Nephron (organoid): ENCODE results near the gene DCDC2C.

Experiments
- H3K27ac Mint-ChIP-seq, 3 experiments: 2 replicates each; pipeline ENCODE4 v1.8.0; 2020; ENCODE audit warnings: mixed read lengths in 3 of 3, mild to moderate bottlenecking in 2 of 3, moderate library complexity in 1 of 3
- H3K27me3 Mint-ChIP-seq: 2 replicates; pipeline ENCODE4 v1.8.0; 2021; ENCODE audit warnings: low read depth, mild to moderate bottlenecking, moderate library complexity, mixed read lengths
- H3K36me3 Mint-ChIP-seq: 2 replicates; pipeline ENCODE4 v1.8.0; 2020; ENCODE audit warnings: low read depth, mixed read lengths
- H3K4me1 Mint-ChIP-seq: 2 replicates; pipeline ENCODE4 v1.8.0; 2020; ENCODE audit warnings: mixed read lengths
- H3K4me3 Mint-ChIP-seq, 3 experiments: 2 replicates each; pipeline ENCODE4 v1.8.0; 2020; ENCODE audit warnings: mild to moderate bottlenecking in 3 of 3, mixed read lengths in 3 of 3, moderate library complexity in 2 of 3
- H3K9me3 Mint-ChIP-seq: 2 replicates; pipeline ENCODE4 v1.8.0; 2020; ENCODE audit warnings: mixed read lengths
- TF ChIP-seq, protein P1 (sequence below), 3 experiments: fragments of 200-600 bp; sonication (generic); IDR thresholded peaks; one replicate each; pipeline ENCODE4 v1.5.0; 2021; ENCODE audit warnings: antibody characterized with exemption in 3 of 3; ENCODE audit not compliant: unreplicated experiment in 3 of 3

The DCDC2C gene

DNA sequence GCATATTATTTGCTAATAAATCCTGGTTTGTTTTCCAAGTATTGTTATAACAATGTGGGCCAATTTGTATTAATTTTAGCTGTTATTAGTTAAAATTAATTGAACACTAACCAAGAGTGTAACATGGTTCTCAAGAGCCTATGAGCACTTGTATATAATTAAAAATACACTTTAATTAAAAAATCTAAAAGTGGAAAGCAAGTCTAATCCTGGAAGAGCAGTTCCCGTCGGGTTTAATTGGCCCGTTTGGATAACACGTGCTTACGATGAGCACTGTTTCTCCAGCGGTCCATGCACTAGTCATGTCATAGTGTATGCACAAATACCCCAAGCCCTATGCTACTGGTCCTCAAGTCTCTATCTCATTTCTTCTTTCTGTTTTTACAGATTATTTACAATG is 49.0 kb downstream of the DCDC2C start:
- H3K36me3 Mint-ChIP-seq = no peaks in the 10 kb centered on the region

DNA sequence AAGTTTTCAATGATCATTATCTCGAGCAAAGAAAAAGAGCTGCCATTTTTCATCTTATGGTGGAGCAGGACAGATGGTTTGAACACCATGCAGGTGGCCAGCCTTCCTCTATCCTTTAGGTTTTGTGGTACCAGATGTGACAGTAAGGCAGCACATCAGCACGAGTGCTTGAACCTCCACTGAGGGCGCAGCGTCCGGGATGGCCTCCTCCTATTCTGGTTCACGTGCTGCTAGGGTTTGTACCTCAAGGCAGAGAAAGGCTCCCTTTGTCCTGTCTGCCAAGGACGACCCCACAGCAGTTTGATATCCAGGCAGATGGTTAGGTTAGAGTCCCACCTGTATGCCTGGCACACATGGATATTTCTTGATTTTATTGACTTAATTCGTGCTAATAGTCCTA is 50.2 kb downstream of the DCDC2C start:
- no peak overlapping the region for H3K4me3 Mint-ChIP-seq
- H3K9me3 Mint-ChIP-seq = no peaks in the 10 kb centered on the region
- H3K4me1 Mint-ChIP-seq = no peaks in the 10 kb centered on the region
- H3K27me3 Mint-ChIP-seq = peaks cover 18% of the 10 kb centered on the region
- TF ChIP-seq, protein P1, sequence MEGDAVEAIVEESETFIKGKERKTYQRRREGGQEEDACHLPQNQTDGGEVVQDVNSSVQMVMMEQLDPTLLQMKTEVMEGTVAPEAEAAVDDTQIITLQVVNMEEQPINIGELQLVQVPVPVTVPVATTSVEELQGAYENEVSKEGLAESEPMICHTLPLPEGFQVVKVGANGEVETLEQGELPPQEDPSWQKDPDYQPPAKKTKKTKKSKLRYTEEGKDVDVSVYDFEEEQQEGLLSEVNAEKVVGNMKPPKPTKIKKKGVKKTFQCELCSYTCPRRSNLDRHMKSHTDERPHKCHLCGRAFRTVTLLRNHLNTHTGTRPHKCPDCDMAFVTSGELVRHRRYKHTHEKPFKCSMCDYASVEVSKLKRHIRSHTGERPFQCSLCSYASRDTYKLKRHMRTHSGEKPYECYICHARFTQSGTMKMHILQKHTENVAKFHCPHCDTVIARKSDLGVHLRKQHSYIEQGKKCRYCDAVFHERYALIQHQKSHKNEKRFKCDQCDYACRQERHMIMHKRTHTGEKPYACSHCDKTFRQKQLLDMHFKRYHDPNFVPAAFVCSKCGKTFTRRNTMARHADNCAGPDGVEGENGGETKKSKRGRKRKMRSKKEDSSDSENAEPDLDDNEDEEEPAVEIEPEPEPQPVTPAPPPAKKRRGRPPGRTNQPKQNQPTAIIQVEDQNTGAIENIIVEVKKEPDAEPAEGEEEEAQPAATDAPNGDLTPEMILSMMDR (IDR thresholded peaks at IDR 0.05; ENCODE audit: unreplicated experiment in 3 of 3) = no peak
- H3K36me3 Mint-ChIP-seq = no peaks in the 10 kb centered on the region
- H3K27ac Mint-ChIP-seq = no peak overlapping the region

More for the DNA sequence above, 49.0 kb downstream of the DCDC2C start:
- TF ChIP-seq, protein P1 (IDR thresholded peaks at IDR 0.05; ENCODE audit: unreplicated experiment in 3 of 3) = no peak
- H3K27me3 Mint-ChIP-seq = peaks cover 15% of the 10 kb centered on the region
- no peak overlapping the region for H3K27ac Mint-ChIP-seq
- H3K4me1 Mint-ChIP-seq = no peaks in the 10 kb centered on the region
- no peaks in the 10 kb centered on the region for H3K9me3 Mint-ChIP-seq
- H3K4me3 Mint-ChIP-seq = no peak overlapping the region

DNA sequence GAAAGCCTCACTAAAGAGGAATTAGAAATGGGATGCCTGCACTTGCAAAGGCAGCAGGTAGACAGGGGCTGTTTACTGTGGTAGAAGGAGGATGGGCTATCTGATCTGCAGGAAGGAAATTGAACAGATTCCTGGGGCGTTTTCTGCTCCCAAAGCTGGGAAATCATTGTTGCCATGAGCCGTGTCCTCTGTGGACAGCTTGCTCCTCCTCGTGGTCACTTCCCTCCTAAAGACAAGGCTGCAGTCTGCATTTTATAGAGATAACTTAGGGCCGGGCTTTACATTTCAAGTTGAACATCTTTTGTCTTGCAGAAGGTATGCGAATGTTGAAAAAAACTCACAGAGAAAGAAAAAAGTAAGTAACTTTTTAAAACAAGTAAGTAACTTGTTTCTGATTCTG is 50.9 kb downstream of the DCDC2C start:
- Mint-ChIP-seq H3K36me3 (no peaks in the 10 kb centered on the region), H3K27me3 (peaks cover 19% of the 10 kb centered on the region), H3K4me3 (no peak overlapping the region), H3K4me1 (no peaks in the 10 kb centered on the region), H3K27ac (no peak overlapping the region), H3K9me3 (no peaks in the 10 kb centered on the region)
- TF ChIP-seq, protein P1 (IDR thresholded peaks at IDR 0.05; ENCODE audit: unreplicated experiment in 3 of 3) = no peak

DNA sequence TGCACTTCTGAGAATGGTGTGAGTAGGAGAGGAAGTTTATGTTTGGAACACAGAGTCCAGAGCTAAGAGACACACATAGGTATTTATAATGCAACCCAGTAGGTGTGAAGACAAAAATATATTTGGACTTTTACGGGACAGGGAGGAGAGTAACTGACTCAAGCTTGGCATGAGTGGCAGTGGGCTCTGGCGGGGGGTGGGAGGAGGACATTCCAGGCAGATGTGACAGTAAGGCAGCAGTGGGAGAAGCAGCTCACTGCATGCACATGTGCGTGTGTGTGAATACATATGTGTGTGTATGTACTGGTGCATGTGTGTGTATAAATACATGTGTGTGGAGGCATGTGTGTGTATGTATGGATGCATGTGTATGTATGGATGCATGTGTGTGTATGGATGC is 51.4 kb downstream of the DCDC2C start:
- no peaks in the 10 kb centered on the region for H3K36me3 Mint-ChIP-seq
- no peaks in the 10 kb centered on the region for H3K9me3 Mint-ChIP-seq
- no peak overlapping the region for H3K4me3 Mint-ChIP-seq
- no peak overlapping the region for H3K27ac Mint-ChIP-seq
- peaks cover 19% of the 10 kb centered on the region for H3K27me3 Mint-ChIP-seq
- H3K4me1 Mint-ChIP-seq = no peaks in the 10 kb centered on the region
- TF ChIP-seq, protein P1 (IDR thresholded peaks at IDR 0.05; ENCODE audit: unreplicated experiment in 3 of 3) = no peak

DNA sequence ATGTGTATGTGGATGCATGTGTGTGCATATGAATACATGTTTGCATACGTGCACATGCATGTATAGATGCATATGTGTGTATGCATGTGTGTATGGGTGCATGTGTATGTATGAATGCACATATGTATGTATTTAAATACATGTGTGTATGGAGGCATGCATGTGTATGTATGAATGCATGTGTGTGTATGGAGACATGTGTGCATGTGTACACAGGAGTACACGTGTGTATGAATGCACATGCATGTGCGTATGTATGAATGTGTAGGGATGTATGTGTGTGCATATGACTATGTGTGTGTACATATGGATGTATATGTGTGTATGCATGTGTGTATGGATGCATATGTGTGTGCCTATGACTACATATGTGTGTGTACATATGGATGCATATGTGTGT is 51.9 kb downstream of the DCDC2C start:
- Mint-ChIP-seq H3K4me1 (no peaks in the 10 kb centered on the region), H3K4me3 (no peak overlapping the region), H3K27ac (no peak overlapping the region), H3K27me3 (peaks cover 19% of the 10 kb centered on the region), H3K9me3 (no peaks in the 10 kb centered on the region), H3K36me3 (no peaks in the 10 kb centered on the region)
- TF ChIP-seq, protein P1 (IDR thresholded peaks at IDR 0.05; ENCODE audit: unreplicated experiment in 3 of 3) = no peak

DNA sequence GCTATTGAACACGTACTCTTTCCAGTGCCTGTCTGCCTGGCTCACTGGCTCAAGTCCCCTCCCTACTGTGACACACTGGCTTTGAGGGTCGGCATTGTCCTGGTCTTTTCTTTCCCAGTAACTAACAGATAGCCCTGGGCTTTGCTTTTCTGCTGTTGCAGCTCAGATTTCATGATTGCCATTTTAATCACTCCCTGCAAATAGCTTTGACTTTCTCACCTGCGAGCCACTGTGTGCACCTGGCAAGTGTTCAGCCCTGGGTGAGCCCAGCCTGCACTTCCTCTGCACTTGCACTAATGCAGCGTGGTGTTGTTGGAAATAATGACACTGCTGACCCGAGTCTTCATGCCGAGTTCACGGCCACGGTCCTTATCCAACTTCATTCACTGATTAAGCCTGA is 52.9 kb downstream of the DCDC2C start:
- H3K4me1 Mint-ChIP-seq = no peaks in the 10 kb centered on the region
- peaks cover 19% of the 10 kb centered on the region for H3K27me3 Mint-ChIP-seq
- H3K27ac Mint-ChIP-seq = no peak overlapping the region
- H3K36me3 Mint-ChIP-seq = no peaks in the 10 kb centered on the region
- TF ChIP-seq, protein P1 (IDR thresholded peaks at IDR 0.05; ENCODE audit: unreplicated experiment in 3 of 3) = no peak
- no peak overlapping the region for H3K4me3 Mint-ChIP-seq
- H3K9me3 Mint-ChIP-seq = no peaks in the 10 kb centered on the region
